SH-SY5Y (cell line): ENCODE data around the gene NYAP1.

Source experiments
- GATA2 ChIP-seq: IDR thresholded peaks from 2 replicates; pipeline ENCODE4 v1.6.1; 2011; ENCODE audit warnings: mild to moderate bottlenecking, low read depth, low read length
- GATA3 ChIP-seq: IDR thresholded peaks from 2 replicates; pipeline ENCODE4 v1.6.1; 2011; ENCODE audit warnings: low read depth, mild to moderate bottlenecking, low read length, moderate library complexity

- TF ChIP-seq GATA2 (no peak), GATA3 (no peak)
These were observed 4.6 kb upstream of the NYAP1 start, which contains the start of gene TSC22D4 for GRCh38 chr7:100478958-100479660.
